Body of pancreas (tissue), 4 donors: Measurements from ENCODE around the gene UBE2J1.

ENCODE experiments used
- POLR2A ChIP-seq, 3 donors: fragments of 450-650 bp; IDR thresholded peaks; one replicate each; pipeline ENCODE4 v1.6.1; 2016; ENCODE audit warnings: antibody characterized with exemption in 3 of 3, mild to moderate bottlenecking in 2 of 3
- TF ChIP-seq, protein P1 (sequence below), 7 experiments: fragments of 450-650 bp in 4 of 7; fragments of 200-600 bp in 3 of 7; sonication (generic) in 3 of 7; IDR thresholded peaks; one replicate each; pipeline ENCODE4 v1.5.1; 2016 to 2019; ENCODE audit warnings: antibody characterized with exemption in 7 of 7

DNA sequence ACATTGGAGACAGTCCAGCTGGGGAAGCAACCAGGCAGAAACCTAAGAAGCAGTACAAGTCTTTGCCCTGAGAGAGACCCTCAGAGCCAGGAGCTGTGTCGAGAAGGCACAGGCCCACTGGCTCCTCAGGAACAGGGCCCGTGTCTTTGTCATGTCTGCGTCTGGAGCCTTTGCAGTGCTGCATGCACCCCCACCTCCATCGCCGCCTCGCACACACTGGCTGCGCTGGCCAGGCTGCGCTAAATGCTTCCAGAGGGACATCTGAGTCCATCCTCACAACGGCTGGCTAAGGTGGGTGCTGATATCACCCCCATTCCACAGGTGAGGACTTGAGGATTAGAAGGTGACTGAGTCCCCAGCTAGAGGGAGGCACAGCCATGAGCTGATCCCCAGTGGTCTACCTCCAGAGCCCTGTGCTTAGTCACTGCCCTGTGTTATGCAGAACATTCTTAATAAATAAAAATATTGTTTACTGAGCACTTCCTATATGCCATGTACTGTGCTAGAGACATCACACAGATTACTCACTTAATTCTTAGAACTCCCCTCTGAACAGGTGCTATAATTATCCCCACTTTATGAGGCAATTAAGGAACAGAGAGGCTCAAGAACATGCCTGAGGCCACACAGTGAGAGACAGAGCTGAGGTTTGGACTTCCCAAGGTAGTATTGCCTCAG lies 65.0 kb downstream of the UBE2J1 start:
- TF ChIP-seq, protein P1, sequence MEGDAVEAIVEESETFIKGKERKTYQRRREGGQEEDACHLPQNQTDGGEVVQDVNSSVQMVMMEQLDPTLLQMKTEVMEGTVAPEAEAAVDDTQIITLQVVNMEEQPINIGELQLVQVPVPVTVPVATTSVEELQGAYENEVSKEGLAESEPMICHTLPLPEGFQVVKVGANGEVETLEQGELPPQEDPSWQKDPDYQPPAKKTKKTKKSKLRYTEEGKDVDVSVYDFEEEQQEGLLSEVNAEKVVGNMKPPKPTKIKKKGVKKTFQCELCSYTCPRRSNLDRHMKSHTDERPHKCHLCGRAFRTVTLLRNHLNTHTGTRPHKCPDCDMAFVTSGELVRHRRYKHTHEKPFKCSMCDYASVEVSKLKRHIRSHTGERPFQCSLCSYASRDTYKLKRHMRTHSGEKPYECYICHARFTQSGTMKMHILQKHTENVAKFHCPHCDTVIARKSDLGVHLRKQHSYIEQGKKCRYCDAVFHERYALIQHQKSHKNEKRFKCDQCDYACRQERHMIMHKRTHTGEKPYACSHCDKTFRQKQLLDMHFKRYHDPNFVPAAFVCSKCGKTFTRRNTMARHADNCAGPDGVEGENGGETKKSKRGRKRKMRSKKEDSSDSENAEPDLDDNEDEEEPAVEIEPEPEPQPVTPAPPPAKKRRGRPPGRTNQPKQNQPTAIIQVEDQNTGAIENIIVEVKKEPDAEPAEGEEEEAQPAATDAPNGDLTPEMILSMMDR (IDR thresholded peaks at IDR 0.05), result no peak
- no peak for TF ChIP-seq POLR2A (IDR thresholded peaks at IDR 0.05)
